Left hindlimb (tissue), 1 donor: ENCODE data around the gene GGA1.
"Not testable (repeated sequence)": the region's sequence is repeated elsewhere in the genome, so short reads cannot be mapped to it uniquely, and the experiment has no call there.

Experiments
- DNase-seq: peaks from one replicate; pipeline ENCODE4 v3.0.0-alpha.2; 2018

The GGA1 gene

GRCh38 chr22:37610153-37610475, 1.5 kb downstream of the GGA1 start:
- not testable (repeated sequence) for DNase-seq

GRCh38 chr22:37610480-37611129, 2.0 kb downstream of the GGA1 start:
- DNase-seq: no peak

- no peak for DNase-seq
Measured at GRCh38 chr22:37611207-37611606, 2.6 kb downstream of the GGA1 start.

- DNase-seq: no peak
Measured at GRCh38 chr22:37616201-37617083, 7.8 kb downstream of the GGA1 start.

GRCh38 chr22:37617431-37617830, 8.8 kb downstream of the GGA1 start:
- no peak for DNase-seq

GRCh38 chr22:37618072-37618656, 9.5 kb downstream of the GGA1 start:
- DNase-seq: no peak

GRCh38 chr22:37618674-37619073, 10.0 kb downstream of the GGA1 start:
- DNase-seq: no peak

GRCh38 chr22:37619991-37620390, 11.4 kb downstream of the GGA1 start:
- no peak for DNase-seq

GRCh38 chr22:37621352-37621860, 12.8 kb downstream of the GGA1 start:
- DNase-seq: no peak

GRCh38 chr22:37623075-37624016, 14.7 kb downstream of the GGA1 start:
- DNase-seq: peak; percentile 80

GRCh38 chr22:37624017-37624365, 15.4 kb downstream of the GGA1 start:
- DNase-seq: no peak

GRCh38 chr22:37624876-37625275, 16.2 kb downstream of the GGA1 start:
- no peak for DNase-seq

GRCh38 chr22:37625737-37626136, 17.1 kb downstream of the GGA1 start:
- no peak for DNase-seq

- DNase-seq: peak; percentile 43
Measured at GRCh38 chr22:37626144-37626543, 17.5 kb downstream of the GGA1 start.

- DNase-seq: no peak
Measured at GRCh38 chr22:37626556-37627075, 18.0 kb downstream of the GGA1 start.

- DNase-seq: no peak
Measured at GRCh38 chr22:37627121-37627520, 18.5 kb downstream of the GGA1 start.

GRCh38 chr22:37627545-37627944, 18.9 kb downstream of the GGA1 start:
- DNase-seq: no peak

- DNase-seq: no peak
Measured at GRCh38 chr22:37628830-37629229, 20.2 kb downstream of the GGA1 start.

GRCh38 chr22:37629928-37630327, 21.3 kb downstream of the GGA1 start:
- no peak for DNase-seq

GRCh38 chr22:37630839-37631435, 22.3 kb downstream of the GGA1 start:
- no peak for DNase-seq

- DNase-seq: peak; percentile 48
Measured at GRCh38 chr22:37631448-37632173, 23.0 kb downstream of the GGA1 start.
